H1 (cell line): ENCODE results near the gene FHIT. TPM values are rescaled to one million over a fixed set of nuclear protein-coding genes. Genes with fewer than 3 reads are reported as not detected.

Experiments
- CTCF ChIA-PET: fragments of 300-600 bp; sonication (Branson Sonifier 250); formaldehyde crosslinking; loops from one replicate; lab custom pipeline; 2021; ENCODE audit not compliant: partially characterized antibody; lab: Charles Lee
- POLR2A ChIA-PET: fragments of 300-600 bp; sonication (Branson Sonifier 250); formaldehyde crosslinking; loops from one replicate; lab custom pipeline; 2021; ENCODE audit warnings: inconsistent platforms; ENCODE audit not compliant: partially characterized antibody; lab: Charles Lee
- DNase-seq, 2 experiments: peaks; one replicate each; pipeline versions ENCODE4 v3.0.0 to v3.0.0-alpha.2; 2010 to 2022; ENCODE audit warnings: low spot score in 2 of 2, low read depth in 1 of 2, mixed read lengths in 1 of 2
- FAIRE-seq: peaks from 2 replicates; lab custom pipeline; 2011; peaks lifted over from hg19 to GRCh38; lab: Jason Lieb, UNC
- H2AFZ ChIP-seq: 2 replicates; pipeline ENCODE4 v1.8.1; 2012; ENCODE audit warnings: low read length, inconsistent platforms
- H2AK5ac ChIP-seq: 2 replicates; pipeline ENCODE4 v1.6.1; 2013; ENCODE audit warnings: low read depth, low read length
- H2BK120ac ChIP-seq: replicated peaks from 2 replicates; pipeline ENCODE3; 2013; ENCODE audit warnings: low read depth, low read length, inconsistent platforms
- H2BK12ac ChIP-seq: 2 replicates; pipeline ENCODE4 v1.6.1; 2013; ENCODE audit warnings: low read depth, low read length
- H2BK15ac ChIP-seq: 2 replicates; pipeline ENCODE4 v1.6.1; 2013; ENCODE audit warnings: low read length
- H2BK20ac ChIP-seq: 2 replicates; pipeline ENCODE4 v1.6.1; 2013; ENCODE audit warnings: low read length
- H2BK5ac ChIP-seq: 2 replicates; pipeline ENCODE4 v1.6.1; 2013; ENCODE audit warnings: low read depth, low read length
- H3K14ac ChIP-seq: 2 replicates; pipeline ENCODE4 v1.6.1; 2013; ENCODE audit warnings: inconsistent platforms; ENCODE audit not compliant: insufficient read length
- H3K18ac ChIP-seq: 2 replicates; pipeline ENCODE4 v1.6.1; 2013; ENCODE audit warnings: low read length; ENCODE audit errors: extremely low read depth
- H3K23ac ChIP-seq: 2 replicates; pipeline ENCODE4 v1.6.1; 2013; ENCODE audit warnings: inconsistent platforms; ENCODE audit not compliant: insufficient read length
- H3K23me2 ChIP-seq: 2 replicates; pipeline ENCODE4 v1.6.1; 2013; ENCODE audit warnings: low read depth, low read length
- H3K27ac ChIP-seq: 2 replicates; pipeline ENCODE4 v1.6.1; 2011; ENCODE audit warnings: low read depth, low read length, inconsistent platforms
- H3K27me3 ChIP-seq, 4 experiments: replicated peaks in 1 of 4; 1 replicate in 1 of 4; 2 replicates in 3 of 4; pipeline versions ENCODE4 v1.6.1 to v1.8.1; 2011 to 2013; ENCODE audit warnings: low read length in 3 of 4, mild to moderate bottlenecking in 3 of 4, inconsistent platforms in 2 of 4, mixed read lengths in 2 of 4, moderate library complexity in 1 of 4; ENCODE audit not compliant: control insufficient read depth in 3 of 4, insufficient read depth in 3 of 4; ENCODE audit errors: extremely low read depth in 1 of 4
- H3K36me3 ChIP-seq, 4 experiments: 2 replicates each; pipeline versions ENCODE4 v1.6.1 to v1.8.1; 2011 to 2013; ENCODE audit warnings: mild to moderate bottlenecking in 4 of 4, low read length in 3 of 4, moderate library complexity in 2 of 4, control low read depth in 1 of 4, inconsistent platforms in 1 of 4; ENCODE audit not compliant: insufficient read depth in 4 of 4, control insufficient read depth in 2 of 4
- H3K4ac ChIP-seq: replicated peaks from 2 replicates; pipeline ENCODE3; 2013; ENCODE audit warnings: low read length, low read depth, mixed read lengths, inconsistent platforms; ENCODE audit not compliant: insufficient read length
- H3K4me1 ChIP-seq, 4 experiments: replicated peaks in 1 of 4; 1 replicate in 1 of 4; 2 replicates in 3 of 4; pipeline versions ENCODE4 v1.6.1 to v1.8.1; 2011 to 2013; ENCODE audit warnings: low read length in 3 of 4, inconsistent platforms in 2 of 4, mixed read lengths in 1 of 4; ENCODE audit not compliant: insufficient read depth in 4 of 4, control insufficient read depth in 3 of 4
- H3K4me2 ChIP-seq, 2 experiments: 2 replicates each; pipeline versions ENCODE4 v1.6.1 to v1.8.1; 2011 to 2013; ENCODE audit warnings: low read depth in 2 of 2, low read length in 2 of 2, control low read depth in 1 of 2, inconsistent platforms in 1 of 2, mild to moderate bottlenecking in 1 of 2; ENCODE audit not compliant: insufficient read depth in 1 of 2
- H3K4me3 ChIP-seq, 4 experiments: fragments of 200-600, 300-600 bp in 1 of 4; sonication (generic), shearing (Covaris generic), sonication (Bioruptor Twin) in 1 of 4; 2 replicates each; pipeline versions ENCODE4 v1.5.1 to v1.8.1; 2011 to 2016; ENCODE audit warnings: low read length in 4 of 4, low read depth in 3 of 4, control low read depth in 2 of 4, inconsistent platforms in 2 of 4, mild to moderate bottlenecking in 2 of 4, mixed read lengths in 1 of 4, moderate library complexity in 1 of 4; ENCODE audit not compliant: insufficient read depth in 2 of 4; ENCODE audit errors: extremely low read depth in 1 of 4
- H3K56ac ChIP-seq: replicated peaks from 2 replicates; pipeline ENCODE3; 2013; ENCODE audit warnings: low read depth, mild to moderate bottlenecking, mixed read lengths, low read length, inconsistent platforms; ENCODE audit not compliant: insufficient read length
- H3K79me1 ChIP-seq: 2 replicates; pipeline ENCODE4 v1.6.1; 2013; ENCODE audit warnings: low read depth, low read length, control low read depth
- H3K79me2 ChIP-seq, 2 experiments: 2 replicates each; pipeline versions ENCODE4 v1.6.1 to v1.8.1; 2012 to 2013; ENCODE audit warnings: low read length in 2 of 2, mild to moderate bottlenecking in 2 of 2, inconsistent platforms in 1 of 2; ENCODE audit not compliant: insufficient read depth in 2 of 2, control insufficient read depth in 1 of 2
- H3K9ac ChIP-seq, 4 experiments: replicated peaks in 1 of 4; 1 replicate in 1 of 4; 2 replicates in 3 of 4; pipeline versions ENCODE4 v1.6.1 to v1.8.1; 2011 to 2013; ENCODE audit warnings: low read depth in 3 of 4, low read length in 3 of 4, control low read depth in 2 of 4, mild to moderate bottlenecking in 2 of 4, moderate library complexity in 2 of 4, inconsistent platforms in 1 of 4; ENCODE audit errors: extremely low read depth in 1 of 4
- H3K9me3 ChIP-seq, 2 experiments: 2 replicates each; pipeline versions ENCODE4 v1.6.1 to v1.8.1; 2012 to 2013; ENCODE audit warnings: mild to moderate bottlenecking in 2 of 2, moderate library complexity in 2 of 2, control low read depth in 1 of 2, inconsistent platforms in 1 of 2, low read depth in 1 of 2, low read length in 1 of 2, mixed read lengths in 1 of 2; ENCODE audit not compliant: insufficient read depth in 2 of 2
- H4K20me1 ChIP-seq, 2 experiments: replicated peaks in 1 of 2; 2 replicates each; pipeline versions ENCODE3 to v1.8.1; 2011 to 2013; ENCODE audit warnings: inconsistent platforms in 2 of 2, low read length in 2 of 2, mild to moderate bottlenecking in 1 of 2; ENCODE audit not compliant: insufficient read depth in 2 of 2, control insufficient read depth in 1 of 2
- H4K5ac ChIP-seq: 2 replicates; pipeline ENCODE4 v1.6.1; 2013; ENCODE audit warnings: low read length, low read depth, mixed read lengths, inconsistent platforms; ENCODE audit not compliant: insufficient read length
- H4K8ac ChIP-seq: 2 replicates; pipeline ENCODE4 v1.8.0; 2013; ENCODE audit warnings: mild to moderate bottlenecking, moderate library complexity, low read length, inconsistent platforms; ENCODE audit not compliant: insufficient read depth; ENCODE audit errors: extremely low read depth
- H4K91ac ChIP-seq: replicated peaks from 2 replicates; pipeline ENCODE3; 2013; ENCODE audit warnings: low read length, mixed read lengths, inconsistent platforms; ENCODE audit not compliant: insufficient read length
- HDAC6 ChIP-seq: IDR thresholded peaks from one replicate; pipeline ENCODE4 v1.7.1; 2012; ENCODE audit warnings: low read depth, mild to moderate bottlenecking, inconsistent platforms, low read length, moderate library complexity
- JUN ChIP-seq: IDR thresholded peaks from 2 replicates; pipeline ENCODE4 v1.6.1; 2011; ENCODE audit warnings: low read depth, mild to moderate bottlenecking, improper control_type of control experiment, low read length
- KDM1A ChIP-seq: fragments of 200-600, 300-600 bp; sonication (generic); IDR thresholded peaks from 2 replicates; pipeline ENCODE4 v1.7.1; 2016; ENCODE audit warnings: mild to moderate bottlenecking, low read length, borderline replicate concordance
- MAX ChIP-seq: IDR thresholded peaks from 2 replicates; pipeline ENCODE4 v1.6.1; 2012; ENCODE audit warnings: inconsistent platforms
- NANOG ChIP-seq: IDR thresholded peaks from 2 replicates; pipeline ENCODE4 v1.6.1; 2011; ENCODE audit warnings: low read length, low read depth, mild to moderate bottlenecking, inconsistent platforms; ENCODE audit not compliant: insufficient read depth, poor library complexity, severe bottlenecking
- PHF8 ChIP-seq: fragments of 200-600 bp; sonication (generic); conservative IDR thresholded peaks from 2 replicates; pipeline ENCODE4 v1.7.1; 2012; ENCODE audit warnings: low read depth, mild to moderate bottlenecking, inconsistent platforms, low read length, moderate library complexity
- POU5F1 ChIP-seq: IDR thresholded peaks from 2 replicates; pipeline ENCODE4 v1.6.1; 2011; ENCODE audit warnings: low read depth, mild to moderate bottlenecking, low read length, moderate library complexity
- RNF2 ChIP-seq: fragments of 200-900, 300-1000 bp; sonication (generic); IDR thresholded peaks from 2 replicates; pipeline ENCODE4 v1.7.1; 2016; ENCODE audit warnings: borderline replicate concordance, low read depth, mild to moderate bottlenecking, antibody characterized with exemption, low read length; ENCODE audit not compliant: poor library complexity, severe bottlenecking; ENCODE audit errors: missing control alignments
- SIRT6 ChIP-seq: IDR thresholded peaks from one replicate; pipeline ENCODE4 v1.7.1; 2012; ENCODE audit warnings: low read length, inconsistent platforms
- SP4 ChIP-seq: IDR thresholded peaks from 2 replicates; pipeline ENCODE4 v1.6.1; 2012; ENCODE audit warnings: low read length, inconsistent platforms
- SRF ChIP-seq: IDR thresholded peaks from 2 replicates; pipeline ENCODE4 v1.6.1; 2011; ENCODE audit warnings: mild to moderate bottlenecking, low read depth, low read length, moderate library complexity
- SUZ12 ChIP-seq: fragments of 200-600 bp; sonication (generic); IDR thresholded peaks from 2 replicates; pipeline ENCODE4 v1.6.1; 2012; ENCODE audit warnings: mild to moderate bottlenecking, inconsistent platforms, low read length, moderate library complexity, mixed read lengths
- TBP ChIP-seq: IDR thresholded peaks from 2 replicates; pipeline ENCODE4 v1.6.1; 2011; ENCODE audit warnings: low read depth, low read length, improper control_type of control experiment
- YY1 ChIP-seq: IDR thresholded peaks from 2 replicates; pipeline ENCODE4 v1.6.1; 2011; ENCODE audit warnings: low read depth, mild to moderate bottlenecking, low read length
- ZNF274 ChIP-seq: IDR thresholded peaks from 2 replicates; pipeline ENCODE4 v1.7.0; 2012; ENCODE audit warnings: low read length, borderline replicate concordance; ENCODE audit errors: extremely low read depth
- WGBS, 2 experiments: shearing (Covaris generic) in 1 of 2; methylation state at CpG; one replicate each; pipeline versions ENCODE4 v1.1.6 to v1.1.7; 2013 to 2015; ENCODE audit warnings: low lambda C conversion rate in 2 of 2, mixed read lengths in 2 of 2, inconsistent platforms in 1 of 2, low coverage in 1 of 2, missing lambda C conversion rate in 1 of 2; ENCODE audit not compliant: insufficient replicate concordance in 2 of 2, insufficient coverage in 1 of 2, insufficient read length in 1 of 2; ENCODE audit errors: extremely low coverage in 1 of 2, missing lambda C conversion rate in 1 of 2; 5-methylcytosine and 5-hydroxymethylcytosine counted together
- polyA plus RNA-seq, 7 experiments: library from polyadenylated mRNA; depleted of rRNA in 3 of 7; stranded (reverse) in 5 of 7; unstranded in 2 of 7; fragments of >200 nt in 5 of 7; fragments of 200-250 nt in 2 of 7; gene quantifications; 1 replicate in 5 of 7; 2 replicates in 1 of 7; 4 replicates in 1 of 7; pipeline versions ENCODE4 v1.2.1 to v1.2.3, GENCODE V29; 2011 to 2013; ENCODE audit warnings: missing spikeins in 2 of 7, mixed read lengths in 2 of 7
- total RNA-seq: library from RNA; stranded (reverse); fragmentation: NEBNext Ultra II Directional; extraction: Animal tissue kit (Norgen Biotek cat#: 25700); gene quantifications from 2 replicates; pipeline ENCODE4 v1.2.1, GENCODE V29; 2021

The FHIT gene
- total and polyA plus RNA-seq, 2 of the 8 experiments (the other 6 are each of a cell fraction or from before 2014, with no cell fraction given): 1.2 to 3.2 TPM

- H3K14ac ChIP-seq: no peak overlapping the region
- POLR2A ChIA-PET: no interaction called here
- H4K8ac ChIP-seq: no peak overlapping the region
- H2BK5ac ChIP-seq: no peak overlapping the region
- H3K4ac ChIP-seq: no peak overlapping the region
- CTCF ChIA-PET: interaction anchor here (1.3 kb wide), 1 partner anchor 11 kb away, joined by 3 read pairs; no protein-coding TSS in a partner anchor
- H2BK15ac ChIP-seq: no peak overlapping the region
- no peak overlapping the region for H2AK5ac ChIP-seq
- FAIRE-seq (no peak), DNase-seq (no peak)
- H3K4me3 ChIP-seq: no peak overlapping the region
- H3K56ac ChIP-seq: no peak overlapping the region
- H3K9ac ChIP-seq: no peak overlapping the region
- peaks cover 2% of the 10 kb centered on the region for H3K23me2 ChIP-seq
- no peak overlapping the region for H2AFZ ChIP-seq
- H3K27me3 ChIP-seq: no peaks in the 10 kb centered on the region
- no peak overlapping the region for H2BK12ac ChIP-seq
- no peaks in the 10 kb centered on the region for H4K20me1 ChIP-seq
- no peak overlapping the region for H2BK120ac ChIP-seq
- H2BK20ac ChIP-seq: no peak overlapping the region
- no peak overlapping the region for H3K27ac ChIP-seq
- WGBS, 2 experiments: 80% methylated on average over 2 of the region's 2 CpGs; no CpG with 5 or more reads in 1 of the 2 experiments
- no peaks in the 10 kb centered on the region for H3K9me3 ChIP-seq
- no peak overlapping the region for H3K23ac ChIP-seq
- H3K36me3 ChIP-seq: no peaks in the 10 kb centered on the region
- H3K4me2 ChIP-seq: no peak overlapping the region
- no peaks in the 10 kb centered on the region for H3K79me1 ChIP-seq
- no peak overlapping the region for H4K91ac ChIP-seq
- H3K79me2 ChIP-seq: no peaks in the 10 kb centered on the region
- H4K5ac ChIP-seq: no peak overlapping the region
- H3K18ac ChIP-seq: no peak overlapping the region
- no peaks in the 10 kb centered on the region for H3K4me1 ChIP-seq
- TF ChIP-seq HDAC6: no peak
- no peak for TF ChIP-seq SP4
- TF ChIP-seq MAX: no peak
- no peak for TF ChIP-seq RNF2
- no peak for TF ChIP-seq PHF8
- no peak for TF ChIP-seq SIRT6
- TF ChIP-seq SRF: no peak
- TF ChIP-seq SUZ12: no peak
- no peak for TF ChIP-seq POU5F1
- no peak for TF ChIP-seq TBP
- TF ChIP-seq KDM1A: no peak
- TF ChIP-seq JUN: no peak
- TF ChIP-seq ZNF274: no peak
- no peak for TF ChIP-seq YY1
- no peak for TF ChIP-seq NANOG
Observed at GRCh38 chr3:61277411-61277810, 26.2 kb upstream of the FHIT start.
